ENCODE measurements around the gene HPS5. TPM values are rescaled to one million over a fixed set of nuclear protein-coding genes. Genes with fewer than 3 reads are reported as not detected.
"Not testable (repeated sequence)": the region's sequence is repeated elsewhere in the genome, so short reads cannot be mapped to it uniquely, and the experiment has no call there.

The HPS5 gene
- total RNA-seq, 5 donors from 2014 or later (not counting 1 experiment from before 2014, with no cell fraction given), result 12.9 to 17.9 (median 14.3) TPM

DNA sequence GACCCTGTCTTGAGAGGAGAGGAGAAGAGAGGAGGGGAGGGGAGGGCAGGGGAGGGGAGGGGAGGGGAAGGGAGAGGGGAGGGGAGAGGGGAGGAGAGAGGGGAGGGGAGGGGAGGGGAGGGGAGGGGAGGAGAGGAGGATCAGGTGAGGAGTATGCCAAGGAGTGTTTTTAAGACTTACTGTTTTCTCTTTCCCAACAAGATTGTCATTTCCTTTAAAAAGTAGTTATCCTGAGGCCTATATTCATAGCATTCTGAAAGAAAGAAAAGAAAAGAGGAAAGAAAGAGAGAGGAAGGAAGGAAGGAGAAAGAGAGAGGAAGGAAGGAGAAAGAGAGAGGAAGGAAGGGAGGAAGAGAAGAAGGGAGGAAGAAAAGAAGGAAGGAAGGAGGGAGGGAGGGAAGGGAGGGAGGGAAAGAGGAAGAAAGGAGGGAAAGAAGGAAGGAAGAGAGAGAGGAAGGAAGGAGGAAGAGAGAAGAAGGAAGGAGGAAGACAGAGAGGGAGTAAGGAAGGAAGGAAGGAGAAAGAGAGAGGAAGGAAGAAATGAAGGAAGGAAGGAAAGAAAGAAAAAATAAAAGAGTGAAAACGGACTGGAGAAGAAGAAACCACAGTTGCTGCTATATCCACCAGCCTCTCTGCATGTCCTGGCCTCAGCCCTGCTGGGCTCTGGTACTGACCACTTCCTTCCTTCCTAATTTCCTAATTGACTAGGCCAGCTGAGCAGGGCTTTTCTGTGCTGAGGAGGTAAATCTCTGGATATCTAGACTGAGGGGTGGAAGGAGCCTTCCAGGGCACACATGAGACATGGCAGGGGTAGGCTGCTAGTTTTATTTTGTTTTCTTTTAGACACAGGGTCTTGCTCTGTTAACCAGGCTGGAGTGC is 57.0 kb downstream of the HPS5 start:
- H3K27me3 Mint-ChIP-seq, result no peaks in the 10 kb centered on the region
- CTCF ChIA-PET, result no interaction called here
- no CpG with 5 or more reads among the region's 1 CpG for WGBS (ENCODE audit: insufficient coverage)
- no peaks in the 10 kb centered on the region for H3K36me3 Mint-ChIP-seq
- H3K4me3 Mint-ChIP-seq, result no peak overlapping the region
- peaks cover 0 to 3% (median 2%) of the 10 kb centered on the region in 3 donors for H3K4me1 Mint-ChIP-seq
- POLR2A ChIA-PET, result no interaction called here
- no peak overlapping the region for H3K27ac ChIP-seq (ENCODE audit: low read length)
- H3K9me3 Mint-ChIP-seq, result no peaks in the 10 kb centered on the region
- no peaks in the 10 kb centered on the region for H3K27me3 ChIP-seq (replicated peaks in 1 of 2; ENCODE audit: control insufficient read depth in 2 of 2, extremely low read depth in 1 of 2, insufficient read depth in 2 of 2, low read length in 1 of 2)
- no peak for DNase-seq
- H3K4me3 ChIP-seq (ENCODE audit: control insufficient read depth in 1 of 2, extremely low read depth in 1 of 2, low read length in 1 of 2), result no peak overlapping the region
- no peaks in the 10 kb centered on the region for H3K9me3 ChIP-seq
- H3K27ac Mint-ChIP-seq, result no peak overlapping the region
- H3K4me1 ChIP-seq (ENCODE audit: control insufficient read depth in 1 of 2, extremely low read depth in 1 of 2, insufficient read depth in 2 of 2, low read length in 2 of 2), result peaks cover 0 to 6% of the 10 kb centered on the region in 2 experiments
- no peaks in the 10 kb centered on the region for H3K36me3 ChIP-seq (ENCODE audit: control insufficient read depth in 2 of 2, extremely low read depth in 1 of 2, insufficient read depth in 1 of 2, low read length in 1 of 2)
- ATAC-seq (replicated peaks in 1 of 4), result no peak

DNA sequence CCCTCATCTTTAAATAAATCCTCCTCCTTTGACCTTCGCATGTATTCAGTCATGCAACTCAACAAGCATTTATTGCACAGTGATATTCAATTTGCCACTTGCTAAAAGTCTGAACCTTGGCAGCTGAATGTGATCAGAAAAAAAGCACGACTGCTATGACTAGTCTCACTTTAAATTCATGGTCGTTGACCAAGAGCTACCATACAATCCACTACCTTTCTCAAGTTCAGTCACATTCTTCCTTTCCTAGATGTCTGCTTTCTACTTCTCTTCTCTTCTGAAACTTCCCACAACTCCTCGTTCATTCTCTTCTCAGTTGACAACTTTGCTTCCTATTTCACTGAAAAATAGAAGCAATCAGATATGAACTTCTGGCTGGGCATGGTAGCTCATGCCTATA is 57.9 kb downstream of the HPS5 start:
- CTCF ChIA-PET, result no interaction called here
- Mint-ChIP-seq H3K27ac (no peak overlapping the region), H3K4me1 (peaks cover 0 to 3% (median 2%) of the 10 kb centered on the region in 3 donors), H3K36me3 (no peaks in the 10 kb centered on the region), H3K27me3 (no peaks in the 10 kb centered on the region), H3K9me3 (no peaks in the 10 kb centered on the region), H3K4me3 (no peak overlapping the region)
- no peak for ATAC-seq (replicated peaks in 1 of 4)
- Histone ChIP-seq H3K27me3 (replicated peaks in 1 of 2; ENCODE audit: control insufficient read depth in 2 of 2, extremely low read depth in 1 of 2, insufficient read depth in 2 of 2, low read length in 1 of 2) (no peaks in the 10 kb centered on the region), H3K9me3 (no peaks in the 10 kb centered on the region), H3K27ac (ENCODE audit: low read length) (no peak overlapping the region), H3K4me3 (ENCODE audit: control insufficient read depth in 1 of 2, extremely low read depth in 1 of 2, low read length in 1 of 2) (no peak overlapping the region), H3K4me1 (ENCODE audit: control insufficient read depth in 1 of 2, extremely low read depth in 1 of 2, insufficient read depth in 2 of 2, low read length in 2 of 2) (peaks cover 0 to 6% of the 10 kb centered on the region in 2 experiments), H3K36me3 (ENCODE audit: control insufficient read depth in 2 of 2, extremely low read depth in 1 of 2, insufficient read depth in 1 of 2, low read length in 1 of 2) (no peaks in the 10 kb centered on the region)
- WGBS (ENCODE audit: insufficient coverage), result 45% methylated on average over 4 of the region's 4 CpGs
- no peak for DNase-seq
- POLR2A ChIA-PET, result interaction anchor here in 1 of 2 donors (0.5 kb wide), 1 partner anchor 185 kb away, joined by 3 read pairs; no protein-coding TSS in a partner anchor

DNA sequence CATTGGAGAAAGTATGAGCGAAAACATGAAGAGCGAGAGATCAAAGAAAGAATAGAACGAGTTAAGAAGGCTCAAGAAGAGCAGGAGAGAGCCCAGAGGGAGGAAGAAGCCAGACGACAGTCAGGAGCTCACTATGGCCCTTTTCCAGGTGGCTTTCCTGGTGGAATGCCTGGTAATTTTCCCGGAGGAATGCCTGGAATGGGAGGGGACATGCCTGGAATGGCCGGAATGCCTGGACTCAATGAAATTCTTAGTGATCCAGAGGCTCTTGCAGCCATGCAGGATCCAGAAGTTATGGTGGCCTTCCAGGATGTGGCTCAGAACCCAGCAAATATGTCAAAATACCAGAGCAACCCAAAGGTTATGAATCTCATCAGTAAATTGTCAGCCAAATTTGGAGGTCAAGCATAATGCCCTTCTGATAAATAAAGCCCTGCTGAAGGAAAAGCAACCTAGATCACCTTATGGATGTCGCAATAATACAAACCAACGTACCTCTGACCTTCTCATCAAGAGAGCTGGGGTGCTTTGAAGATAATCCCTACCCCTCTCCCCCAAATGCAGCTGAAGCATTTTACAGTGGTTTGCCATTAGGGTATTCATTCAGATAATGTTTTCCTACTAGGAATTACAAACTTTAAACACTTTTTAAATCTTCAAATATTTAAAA is 59.1 kb downstream of the HPS5 start:
- H3K27me3 Mint-ChIP-seq; CTCF ChIA-PET; H3K9me3 Mint-ChIP-seq; H3K27me3 ChIP-seq (replicated peaks in 1 of 2; ENCODE audit: control insufficient read depth in 2 of 2, extremely low read depth in 1 of 2, insufficient read depth in 2 of 2, low read length in 1 of 2); H3K27ac ChIP-seq (ENCODE audit: low read length); H3K36me3 ChIP-seq (ENCODE audit: control insufficient read depth in 2 of 2, extremely low read depth in 1 of 2, insufficient read depth in 1 of 2, low read length in 1 of 2); ATAC-seq (replicated peaks in 1 of 4); H3K36me3 Mint-ChIP-seq; H3K4me3 ChIP-seq (ENCODE audit: control insufficient read depth in 1 of 2, extremely low read depth in 1 of 2, low read length in 1 of 2); POLR2A ChIA-PET; H3K4me3 Mint-ChIP-seq; DNase-seq; H3K4me1 ChIP-seq (ENCODE audit: control insufficient read depth in 1 of 2, extremely low read depth in 1 of 2, insufficient read depth in 2 of 2, low read length in 2 of 2); H3K9me3 ChIP-seq; H3K27ac Mint-ChIP-seq; H3K4me1 Mint-ChIP-seq: not testable (repeated sequence)
- 74% methylated on average over 4 of the region's 8 CpGs for WGBS (ENCODE audit: insufficient coverage)

- ChIA-PET CTCF (interaction anchor here in 1 of 2 donors (0.6 kb wide), 1 partner anchor 22 kb away, joined by 5 read pairs; no protein-coding TSS in a partner anchor), POLR2A (no interaction called here)
- no peak for DNase-seq
- WGBS (ENCODE audit: insufficient coverage), result 92% methylated on average over 4 of the region's 14 CpGs
- no peak for ATAC-seq (replicated peaks in 1 of 4)
- Histone ChIP-seq H3K27me3 (replicated peaks in 1 of 2; ENCODE audit: control insufficient read depth in 2 of 2, extremely low read depth in 1 of 2, insufficient read depth in 2 of 2, low read length in 1 of 2) (no peaks in the 10 kb centered on the region), H3K4me3 (ENCODE audit: control insufficient read depth in 1 of 2, extremely low read depth in 1 of 2, low read length in 1 of 2) (no peak overlapping the region), H3K9me3 (no peaks in the 10 kb centered on the region), H3K4me1 (ENCODE audit: control insufficient read depth in 1 of 2, extremely low read depth in 1 of 2, insufficient read depth in 2 of 2, low read length in 2 of 2) (peaks cover 0 to 4% of the 10 kb centered on the region in 2 experiments), H3K27ac (ENCODE audit: low read length) (no peak overlapping the region), H3K36me3 (ENCODE audit: control insufficient read depth in 2 of 2, extremely low read depth in 1 of 2, insufficient read depth in 1 of 2, low read length in 1 of 2) (no peaks in the 10 kb centered on the region)
- H3K4me1 Mint-ChIP-seq, result no peaks in the 10 kb centered on the region
- H3K27ac Mint-ChIP-seq, result no peak overlapping the region
- H3K36me3 Mint-ChIP-seq, result no peaks in the 10 kb centered on the region
- H3K4me3 Mint-ChIP-seq, result no peak overlapping the region
- H3K9me3 Mint-ChIP-seq, result no peaks in the 10 kb centered on the region
- H3K27me3 Mint-ChIP-seq, result no peaks in the 10 kb centered on the region
Observed at GRCh38 chr11:18261721-18262120, 60.2 kb downstream of the HPS5 start.

- ChIA-PET POLR2A (no interaction called here), CTCF (no interaction called here)
- no peaks in the 10 kb centered on the region for H3K27me3 ChIP-seq (replicated peaks in 1 of 2; ENCODE audit: control insufficient read depth in 2 of 2, extremely low read depth in 1 of 2, insufficient read depth in 2 of 2, low read length in 1 of 2)
- no peaks in the 10 kb centered on the region for H3K4me1 ChIP-seq (ENCODE audit: control insufficient read depth in 1 of 2, extremely low read depth in 1 of 2, insufficient read depth in 2 of 2, low read length in 2 of 2)
- Mint-ChIP-seq H3K27ac (no peak overlapping the region), H3K9me3 (no peaks in the 10 kb centered on the region), H3K4me3 (no peak overlapping the region), H3K4me1 (no peaks in the 10 kb centered on the region), H3K27me3 (no peaks in the 10 kb centered on the region), H3K36me3 (no peaks in the 10 kb centered on the region)
- no peak overlapping the region for H3K4me3 ChIP-seq (ENCODE audit: control insufficient read depth in 1 of 2, extremely low read depth in 1 of 2, low read length in 1 of 2)
- DNase-seq (no peak), ATAC-seq (replicated peaks in 1 of 4) (no peak)
- H3K9me3 ChIP-seq, result no peaks in the 10 kb centered on the region
- H3K36me3 ChIP-seq (ENCODE audit: control insufficient read depth in 2 of 2, extremely low read depth in 1 of 2, insufficient read depth in 1 of 2, low read length in 1 of 2), result no peaks in the 10 kb centered on the region
- no peak overlapping the region for H3K27ac ChIP-seq (ENCODE audit: low read length)
Observed at GRCh38 chr11:18259259-18259658, 62.7 kb downstream of the HPS5 start.

- POLR2A ChIA-PET, result no interaction called here
- no peaks in the 10 kb centered on the region for H3K4me1 ChIP-seq (ENCODE audit: control insufficient read depth in 1 of 2, extremely low read depth in 1 of 2, insufficient read depth in 2 of 2, low read length in 2 of 2)
- no peak overlapping the region for H3K27ac Mint-ChIP-seq
- H3K27me3 Mint-ChIP-seq, result peaks cover 0 to 9% of the 10 kb centered on the region in 2 donors
- no peak overlapping the region for H3K27ac ChIP-seq (ENCODE audit: low read length)
- no peaks in the 10 kb centered on the region for H3K27me3 ChIP-seq (replicated peaks in 1 of 2; ENCODE audit: control insufficient read depth in 2 of 2, extremely low read depth in 1 of 2, insufficient read depth in 2 of 2, low read length in 1 of 2)
- ATAC-seq (replicated peaks in 1 of 4) (no peak), DNase-seq (no peak)
- H3K4me1 Mint-ChIP-seq, result no peaks in the 10 kb centered on the region
- H3K36me3 Mint-ChIP-seq, result no peaks in the 10 kb centered on the region
- CTCF ChIA-PET, result no interaction called here
- 71% methylated on average over 2 of the region's 2 CpGs for WGBS (ENCODE audit: insufficient coverage)
- no peaks in the 10 kb centered on the region for H3K9me3 ChIP-seq
- H3K9me3 Mint-ChIP-seq, result no peaks in the 10 kb centered on the region
- H3K36me3 ChIP-seq (ENCODE audit: control insufficient read depth in 2 of 2, extremely low read depth in 1 of 2, insufficient read depth in 1 of 2, low read length in 1 of 2), result no peaks in the 10 kb centered on the region
- H3K4me3 ChIP-seq (ENCODE audit: control insufficient read depth in 1 of 2, extremely low read depth in 1 of 2, low read length in 1 of 2), result no peak overlapping the region
- H3K4me3 Mint-ChIP-seq, result no peak overlapping the region
Observed at GRCh38 chr11:18254781-18255361, 67.1 kb downstream of the HPS5 start.
